ENCODE results near the gene ID2. TPM values are rescaled to one million over a fixed set of nuclear protein-coding genes. Genes with fewer than 3 reads are reported as not detected.

The ID2 gene
- total RNA-seq, 4 donors from 2014 or later: 143 to 391 (median 188) TPM

DNA sequence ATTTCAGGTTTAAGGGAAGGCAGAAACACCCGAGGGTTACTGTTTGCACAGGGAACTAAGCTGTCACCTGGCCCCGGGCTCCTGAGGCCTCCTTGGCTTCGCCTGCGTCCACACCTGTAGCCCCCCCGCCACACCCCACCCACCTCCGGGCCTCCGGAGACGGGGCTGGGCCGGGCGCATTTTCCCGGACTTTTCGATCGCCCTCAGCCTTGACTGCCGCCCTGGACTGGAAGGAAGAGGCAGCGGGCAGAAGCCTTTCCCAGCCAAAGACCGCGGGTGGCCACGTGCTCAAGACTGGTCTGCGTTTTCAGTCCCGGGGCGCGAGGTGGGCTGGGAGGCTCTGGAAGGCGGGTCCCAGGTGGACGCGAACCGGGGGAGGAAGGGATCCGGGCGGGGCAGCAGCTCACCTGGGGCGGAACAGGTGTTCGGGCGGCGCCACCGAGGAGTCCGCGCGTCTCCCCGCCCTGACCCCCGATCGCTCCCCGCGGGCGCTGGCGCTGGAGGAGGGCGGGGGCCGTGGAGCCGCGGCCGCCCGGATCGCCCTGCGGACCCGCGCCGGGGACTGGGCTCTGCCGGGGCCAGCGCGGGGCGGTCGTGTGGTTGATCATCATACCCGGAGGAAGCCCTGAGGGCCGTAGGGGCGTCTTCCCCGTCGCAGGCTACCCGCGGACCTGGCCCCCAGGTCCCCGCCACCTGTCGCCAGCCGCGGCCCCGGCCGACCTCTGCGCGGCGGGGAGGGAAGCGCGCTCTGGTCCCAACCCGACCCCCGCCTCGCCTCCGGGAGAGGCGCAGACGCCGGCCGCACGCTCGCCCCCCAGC lies 3.2 kb downstream of the ID2 start:
- peak; percentile 29 to 91 (median 85) for DNase-seq
- Histone ChIP-seq H3K27ac (peak overlapping the region; percentile 73 to 99 (median 96)), H3K4me3 (peak overlapping the region; percentile 52 to 95 (median 64)), H3K4me1 (peaks cover 0 to 11% (median 5%) of the 10 kb centered on the region in 4 donors), H3K27me3 (no peaks in the 10 kb centered on the region), H3K9me3 (no peaks in the 10 kb centered on the region), H3K36me3 (no peaks in the 10 kb centered on the region)
- TF ChIP-seq CTCF (IDR thresholded peaks at IDR 0.05): no peak
- TF ChIP-seq POLR2A (IDR thresholded peaks at IDR 0.05): peak in 1 of 2 donors; percentile 52

GRCh38 chr2:8685697-8686358 lies 4.0 kb downstream of the ID2 start:
- Histone ChIP-seq H3K27me3 (no peaks in the 10 kb centered on the region), H3K4me3 (peak overlapping the region; percentile 52 to 95 (median 64)), H3K27ac (peak overlapping the region; percentile 73 to 99 (median 96)), H3K4me1 (peaks cover 0 to 11% (median 4%) of the 10 kb centered on the region in 4 donors), H3K9me3 (no peaks in the 10 kb centered on the region), H3K36me3 (no peaks in the 10 kb centered on the region)
- DNase-seq: peak; percentile 65 to 89 (median 85)
- TF ChIP-seq POLR2A (IDR thresholded peaks at IDR 0.05): no peak
- peak; percentile 95 to 99 (median 98) for TF ChIP-seq CTCF (IDR thresholded peaks at IDR 0.05)

GRCh38 chr2:8691859-8692437 lies 10.1 kb downstream of the ID2 start:
- Histone ChIP-seq H3K27me3 (no peaks in the 10 kb centered on the region), H3K27ac (no peak overlapping the region), H3K36me3 (no peaks in the 10 kb centered on the region), H3K4me3 (no peak overlapping the region), H3K4me1 (peaks cover 0 to 7% (median 0%) of the 10 kb centered on the region in 4 donors), H3K9me3 (no peaks in the 10 kb centered on the region)
- TF ChIP-seq CTCF (IDR thresholded peaks at IDR 0.05): no peak
- no peak for TF ChIP-seq POLR2A (IDR thresholded peaks at IDR 0.05)
- no peak for DNase-seq

DNA sequence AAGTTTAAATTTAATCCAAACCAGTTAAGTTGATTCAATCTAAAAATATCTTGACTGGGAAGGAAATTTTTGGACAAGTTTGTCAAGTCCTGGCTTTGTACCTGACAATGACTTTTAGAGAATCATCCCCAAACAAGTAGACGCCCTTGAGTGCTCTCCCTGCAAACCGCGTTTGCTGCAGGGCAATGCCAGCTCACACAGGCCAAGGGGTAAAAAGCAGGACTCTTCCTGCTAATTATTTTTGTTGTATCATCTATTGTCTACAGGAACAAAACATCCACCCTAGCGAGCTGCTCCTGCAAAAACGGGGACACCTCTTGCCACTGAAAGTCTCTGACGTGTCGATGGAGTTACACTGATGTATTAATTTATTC lies 10.9 kb downstream of the ID2 start:
- no peaks in the 10 kb centered on the region for H3K27me3 ChIP-seq
- H3K4me3 ChIP-seq: no peak overlapping the region
- no peaks in the 10 kb centered on the region for H3K9me3 ChIP-seq
- H3K27ac ChIP-seq: no peak overlapping the region
- TF ChIP-seq POLR2A (IDR thresholded peaks at IDR 0.05) (no peak), CTCF (IDR thresholded peaks at IDR 0.05) (no peak)
- H3K36me3 ChIP-seq: no peaks in the 10 kb centered on the region
- DNase-seq: no peak
- peaks cover 0 to 7% (median 0%) of the 10 kb centered on the region in 4 donors for H3K4me1 ChIP-seq

DNA sequence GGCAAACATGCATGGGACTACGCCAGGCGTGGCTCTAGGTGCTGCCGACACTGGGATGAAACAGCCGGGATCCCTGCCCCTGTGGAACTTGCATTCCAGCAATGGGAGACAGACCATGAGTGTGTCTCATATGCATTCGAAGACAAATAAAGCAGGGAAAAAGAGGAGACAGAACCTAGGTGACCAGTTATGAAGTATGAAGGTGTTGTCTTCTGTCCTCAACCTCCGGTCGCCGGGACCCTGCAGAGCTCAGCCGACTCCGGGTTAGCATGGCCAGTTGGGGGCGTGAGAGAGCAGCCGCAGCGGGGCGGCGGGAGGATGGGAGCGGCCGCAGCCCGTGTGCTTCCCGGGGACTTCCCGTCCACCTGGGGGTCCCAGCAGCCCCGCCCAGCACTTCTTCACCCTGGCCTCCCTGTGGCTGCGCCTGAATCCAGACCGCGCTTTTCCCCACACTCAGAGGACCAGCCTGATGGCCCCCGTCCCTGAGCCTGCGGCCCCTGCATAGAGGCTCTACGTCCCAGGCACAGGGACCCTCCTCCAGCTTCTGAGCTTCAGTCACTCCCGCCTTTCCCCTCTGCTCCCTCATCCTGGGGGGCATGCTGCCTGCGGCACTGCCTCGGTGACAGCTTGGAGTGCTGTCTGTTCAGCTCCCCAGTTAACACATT lies 11.4 kb downstream of the ID2 start:
- no peak for TF ChIP-seq POLR2A (IDR thresholded peaks at IDR 0.05)
- TF ChIP-seq CTCF (IDR thresholded peaks at IDR 0.05): peak in 4 of 6 experiments; percentile 34 to 64 (median 48)
- no peaks in the 10 kb centered on the region for H3K9me3 ChIP-seq
- DNase-seq: peak in 2 of 3 donors; percentile 60 to 73
- no peaks in the 10 kb centered on the region for H3K27me3 ChIP-seq
- H3K36me3 ChIP-seq: no peaks in the 10 kb centered on the region
- H3K27ac ChIP-seq: no peak overlapping the region
- H3K4me3 ChIP-seq: peak overlapping the region in 2 of 4 donors; percentile 12 to 18
- H3K4me1 ChIP-seq: peaks cover 0 to 7% (median 0%) of the 10 kb centered on the region in 4 donors
